Subcutaneous adipose tissue (tissue), 4 donors: ENCODE data around the gene HSD3B2. TPM values are rescaled to one million over a fixed set of nuclear protein-coding genes. Genes with fewer than 3 reads are reported as not detected.

Source experiments
- CTCF ChIP-seq: fragments of 450-650 bp; IDR thresholded peaks from one replicate; pipeline ENCODE4 v1.5.1; 2016; ENCODE audit warnings: low read depth, mild to moderate bottlenecking, control low read depth, antibody characterized with exemption, moderate library complexity
- total RNA-seq, 4 donors: library from RNA; depleted of rRNA; stranded (reverse); fragments of >200 nt; gene quantifications; one replicate each; pipeline ENCODE4 v1.1.0, GENCODE V29; 2016

HSD3B2 gene
- total RNA-seq, 4 donors from 2014 or later: not detected

- TF ChIP-seq CTCF: no peak
These were observed 53.1 kb downstream of the HSD3B2 start for GRCh38 chr1:119467857-119468668.

GRCh38 chr1:119469741-119470140 lies 54.8 kb downstream of the HSD3B2 start:
- TF ChIP-seq CTCF: no peak

DNA sequence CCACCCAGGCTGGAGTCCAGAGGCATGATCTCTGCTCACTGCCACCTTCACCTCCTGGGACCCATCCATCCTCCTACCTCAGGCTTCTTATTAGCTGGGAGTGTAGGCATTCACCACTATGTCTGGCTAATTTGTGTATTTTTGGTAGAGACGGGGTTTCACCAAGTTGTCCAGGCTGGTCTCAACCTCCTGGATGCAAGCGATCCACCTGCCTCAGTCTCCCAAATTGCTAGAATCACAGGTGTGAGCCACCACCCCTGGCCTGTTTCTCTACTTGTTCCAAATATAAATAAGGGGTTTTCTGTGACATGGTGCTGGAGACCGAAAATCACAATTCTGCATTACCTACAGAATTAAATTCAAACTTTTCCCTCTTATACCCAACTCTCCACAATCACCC lies 55.4 kb downstream of the HSD3B2 start:
- TF ChIP-seq CTCF: no peak

GRCh38 chr1:119470958-119471357 lies 56.0 kb downstream of the HSD3B2 start:
- no peak for TF ChIP-seq CTCF

DNA sequence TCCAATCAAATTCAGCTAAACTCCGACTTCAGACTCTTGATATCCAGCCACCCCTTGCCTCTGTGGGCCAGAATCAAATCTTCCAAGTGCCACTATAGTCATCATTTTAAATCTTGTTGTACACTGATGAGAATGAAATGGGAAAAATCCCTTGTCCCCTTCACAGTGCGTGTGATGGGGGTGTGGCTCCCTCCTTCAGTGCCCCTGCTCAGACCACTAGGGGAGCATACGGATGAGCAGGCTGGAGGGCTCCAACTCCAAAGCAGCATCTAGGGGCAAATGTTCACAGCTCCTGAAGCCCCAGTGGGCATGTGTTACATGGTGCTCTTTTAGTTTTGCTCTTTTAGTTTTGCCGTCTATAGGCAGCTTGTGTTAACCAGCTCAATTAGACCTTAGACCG lies 56.6 kb downstream of the HSD3B2 start:
- TF ChIP-seq CTCF: no peak

DNA sequence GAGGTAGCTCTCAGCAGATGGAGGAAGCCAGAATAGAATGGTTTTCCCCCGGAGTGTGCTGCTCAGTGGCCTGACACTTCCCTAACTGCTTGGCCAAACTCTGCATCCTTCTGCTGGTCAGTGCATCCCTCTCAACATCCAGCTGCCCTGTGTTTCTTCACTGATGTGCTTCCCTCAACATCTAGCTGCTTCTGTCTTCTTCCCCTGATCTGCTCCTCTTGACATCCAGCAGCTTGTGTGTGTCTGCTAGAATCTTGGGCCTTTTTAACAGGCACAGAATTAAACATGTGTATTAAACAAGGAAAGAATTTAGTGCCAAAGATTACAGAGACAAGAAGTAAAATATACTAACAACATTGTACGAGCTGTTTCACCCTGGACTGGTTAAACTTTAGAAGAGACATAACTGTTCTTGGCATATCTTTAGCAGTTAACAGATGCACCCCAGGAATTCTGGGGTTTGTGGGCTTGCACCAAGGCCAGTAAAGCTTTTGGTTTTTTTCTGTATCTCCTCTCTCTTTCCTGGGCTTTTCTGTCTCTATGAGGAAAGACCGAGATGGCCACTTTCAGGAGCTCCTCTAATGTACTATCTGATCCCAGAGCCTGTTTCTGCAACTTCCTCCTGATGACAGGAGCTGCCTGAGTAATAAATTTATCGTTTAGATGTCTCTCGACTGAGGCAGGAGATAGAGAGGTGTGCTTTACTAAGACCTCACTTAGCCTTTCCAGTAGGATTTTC lies 57.3 kb downstream of the HSD3B2 start:
- no peak for TF ChIP-seq CTCF

Other genes starting within 250 kb of the HSD3B2 start
- gene HAO2, start 46.4 kb upstream of the HSD3B2 start, total RNA-seq: under 1 TPM in 2 of 4 donors, not detected in 2; 0.49 to 0.66 TPM
- under 1 TPM in 1 of 4 donors, not detected in 3; 0.94 TPM for gene HSD3B1, start 92.1 kb downstream of the HSD3B2 start, total RNA-seq
- gene ZNF697, start 233.1 kb downstream of the HSD3B2 start, total RNA-seq: 10 to 100 TPM in 2 of 4 donors, 1 to 10 TPM in 2; 6.4 to 12.7 (median 10.2) TPM